IMR-90 (cell line): ENCODE results near the gene MSMP.

Source experiments
- NFE2L2 ChIP-seq: fragments of 150-350 bp; IDR thresholded peaks from 2 replicates; pipeline ENCODE4 v1.6.1; 2016; ENCODE audit warnings: low read depth, mild to moderate bottlenecking, low read length
- SMC3 ChIP-seq: fragments of 150-350 bp; IDR thresholded peaks from 2 replicates; pipeline ENCODE4 v1.6.1; 2016; ENCODE audit warnings: low read depth, mild to moderate bottlenecking, antibody characterized with exemption, low read length, moderate library complexity

- TF ChIP-seq SMC3: no peak
- TF ChIP-seq NFE2L2: no peak
Measured at GRCh38 chr9:35749515-35750255, 4.4 kb downstream of the MSMP start.
